Measurements from ENCODE around the gene GRSF1. TPM values are rescaled to one million over a fixed set of nuclear protein-coding genes. Genes with fewer than 3 reads are reported as not detected.

The GRSF1 gene
- total RNA-seq, 1 experiment from 2014 or later: 98.5 TPM

- TF ChIP-seq AR (CRISPR knock-in tag; IDR thresholded peaks at IDR 0.05) (no peak), CREM (CRISPR knock-in tag; IDR thresholded peaks at IDR 0.05) (no peak), IRF1 (CRISPR knock-in tag; IDR thresholded peaks at IDR 0.05) (no peak), ATF1 (CRISPR knock-in tag; IDR thresholded peaks at IDR 0.05) (no peak), NR1H2 (CRISPR knock-in tag; IDR thresholded peaks at IDR 0.05) (no peak), ARID4B (CRISPR knock-in tag; IDR thresholded peaks at IDR 0.05; ENCODE audit: borderline replicate concordance) (no peak), MLX (CRISPR knock-in tag; IDR thresholded peaks at IDR 0.05) (no peak), EMX1 (CRISPR knock-in tag; IDR thresholded peaks at IDR 0.05) (no peak)
Measured at GRCh38 chr4:70873216-70873615, 33.5 kb upstream of the GRSF1 start (continued).

- POLR2A ChIA-PET: no interaction called here
Measured at GRCh38 chr4:70868778-70869177, 29.1 kb upstream of the GRSF1 start.

GRCh38 chr4:70863099-70863790, 23.6 kb upstream of the GRSF1 start:
- ATAC-seq: peak; percentile 19; the same call in 1 of the 2 replicates
- peaks cover 22% of the 10 kb centered on the region for H3K4me1 Mint-ChIP-seq
- H3K27ac Mint-ChIP-seq: peak overlapping the region; percentile 72; the same call in 1 of the 2 replicates
- no peaks in the 10 kb centered on the region for H3K9me3 Mint-ChIP-seq
- H3K36me3 Mint-ChIP-seq: no peaks in the 10 kb centered on the region
- no peaks in the 10 kb centered on the region for H3K27me3 Mint-ChIP-seq (ENCODE audit: low read depth)
- no peak for DNase-seq (ENCODE audit: low spot score)
- POLR2A ChIA-PET: no interaction called here
- CTCF ChIA-PET: no interaction called here
- TF ChIP-seq MXD4 (CRISPR knock-in tag; IDR thresholded peaks at IDR 0.05; ENCODE audit: borderline replicate concordance): no peak
- no peak for TF ChIP-seq NR3C1 (CRISPR knock-in tag; conservative IDR thresholded peaks at IDR 0.05; ENCODE audit: low read depth)
- no peak for TF ChIP-seq TEAD1 (CRISPR knock-in tag; IDR thresholded peaks at IDR 0.05)
- TF ChIP-seq NFATC4 (CRISPR knock-in tag; IDR thresholded peaks at IDR 0.05): no peak
- H3K4me3 Mint-ChIP-seq: no peak overlapping the region

More at GRCh38 chr4:70868778-70869177, 29.1 kb upstream of the GRSF1 start:
- CTCF ChIA-PET: no interaction called here
- H3K4me3 Mint-ChIP-seq: no peak overlapping the region
- no peak for DNase-seq (ENCODE audit: low spot score)
- no peaks in the 10 kb centered on the region for H3K9me3 Mint-ChIP-seq
- H3K27me3 Mint-ChIP-seq (ENCODE audit: low read depth): no peaks in the 10 kb centered on the region
- H3K27ac Mint-ChIP-seq: peak overlapping the region; percentile 36
- peaks cover 16% of the 10 kb centered on the region for H3K4me1 Mint-ChIP-seq
- no peaks in the 10 kb centered on the region for H3K36me3 Mint-ChIP-seq
- ATAC-seq: peak; percentile 90
- TF ChIP-seq TEAD1 (CRISPR knock-in tag; IDR thresholded peaks at IDR 0.05): peak; percentile 22; the same call in 1 of the 2 replicates
- TF ChIP-seq ZNF512 (CRISPR knock-in tag; IDR thresholded peaks at IDR 0.05; ENCODE audit: borderline replicate concordance): no peak
- TF ChIP-seq CBFB (CRISPR knock-in tag; IDR thresholded peaks at IDR 0.05; ENCODE audit: low read depth): no peak
